ENCODE data around the gene GPR31.
A peak's percentile ranks its signal among the peaks of the same experiment; 100 is the strongest.

The GPR31 gene

GRCh38 chr6:167116109-167116837 lies 41.5 kb downstream of the GPR31 start:
- no peak for DNase-seq

GRCh38 chr6:167115054-167115453 lies 42.7 kb downstream of the GPR31 start:
- no peak for DNase-seq

GRCh38 chr6:167113935-167114910 lies 43.6 kb downstream of the GPR31 start:
- peak; percentile 62 for DNase-seq

GRCh38 chr6:167113047-167113754 lies 44.6 kb downstream of the GPR31 start:
- DNase-seq, result no peak

- no peak for DNase-seq
Observed at GRCh38 chr6:167112421-167112820, 45.4 kb downstream of the GPR31 start.

GRCh38 chr6:167111597-167111996 lies 46.2 kb downstream of the GPR31 start:
- no peak for DNase-seq

GRCh38 chr6:167109651-167110050 lies 48.1 kb downstream of the GPR31 start:
- no peak for DNase-seq

- DNase-seq, result no peak
Observed at GRCh38 chr6:167108278-167108677, 49.5 kb downstream of the GPR31 start.

GRCh38 chr6:167107787-167108186 lies 50.0 kb downstream of the GPR31 start:
- DNase-seq, result no peak

GRCh38 chr6:167106406-167106805 lies 51.4 kb downstream of the GPR31 start:
- DNase-seq, result no peak

Data from activated CD4-positive, alpha-beta T cell treated with anti-CD3 and anti-CD28 coated beads, Interleukin-2, amount 50 U/mL, for 16 hours (primary cell).